Sigmoid colon (tissue), 4 donors: ENCODE results near the gene KLRG1.

Experiments
- POLR2A ChIP-seq, 2 donors: fragments of 450-650 bp; IDR thresholded peaks; one replicate each; pipeline ENCODE4 v1.6.1; 2016; ENCODE audit warnings: antibody characterized with exemption in 2 of 2, mild to moderate bottlenecking in 2 of 2, moderate library complexity in 2 of 2
- POLR2AphosphoS5 ChIP-seq, 4 donors: sonication (generic); formaldehyde crosslinking; IDR thresholded peaks; one replicate each; pipeline ENCODE4 v1.6.1; 2017; ENCODE audit warnings: antibody characterized with exemption in 4 of 4
- TF ChIP-seq, protein P1 (sequence below), 4 experiments: fragments of 450-650 bp in 3 of 4; fragments of 200-600 bp in 1 of 4; IDR thresholded peaks; one replicate each; pipeline ENCODE4 v1.5.1; 2016 to 2019; ENCODE audit warnings: antibody characterized with exemption in 4 of 4, mild to moderate bottlenecking in 3 of 4, moderate library complexity in 2 of 4

GRCh38 chr12:9001233-9001632, 11.9 kb downstream of the KLRG1 start:
- TF ChIP-seq, protein P1, sequence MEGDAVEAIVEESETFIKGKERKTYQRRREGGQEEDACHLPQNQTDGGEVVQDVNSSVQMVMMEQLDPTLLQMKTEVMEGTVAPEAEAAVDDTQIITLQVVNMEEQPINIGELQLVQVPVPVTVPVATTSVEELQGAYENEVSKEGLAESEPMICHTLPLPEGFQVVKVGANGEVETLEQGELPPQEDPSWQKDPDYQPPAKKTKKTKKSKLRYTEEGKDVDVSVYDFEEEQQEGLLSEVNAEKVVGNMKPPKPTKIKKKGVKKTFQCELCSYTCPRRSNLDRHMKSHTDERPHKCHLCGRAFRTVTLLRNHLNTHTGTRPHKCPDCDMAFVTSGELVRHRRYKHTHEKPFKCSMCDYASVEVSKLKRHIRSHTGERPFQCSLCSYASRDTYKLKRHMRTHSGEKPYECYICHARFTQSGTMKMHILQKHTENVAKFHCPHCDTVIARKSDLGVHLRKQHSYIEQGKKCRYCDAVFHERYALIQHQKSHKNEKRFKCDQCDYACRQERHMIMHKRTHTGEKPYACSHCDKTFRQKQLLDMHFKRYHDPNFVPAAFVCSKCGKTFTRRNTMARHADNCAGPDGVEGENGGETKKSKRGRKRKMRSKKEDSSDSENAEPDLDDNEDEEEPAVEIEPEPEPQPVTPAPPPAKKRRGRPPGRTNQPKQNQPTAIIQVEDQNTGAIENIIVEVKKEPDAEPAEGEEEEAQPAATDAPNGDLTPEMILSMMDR (IDR thresholded peaks at IDR 0.05), result no peak
- TF ChIP-seq POLR2AphosphoS5 (IDR thresholded peaks at IDR 0.05) (no peak), POLR2A (IDR thresholded peaks at IDR 0.05) (no peak)
